Measurements from ENCODE around the gene UBE2V1.

GRCh38 chr20:50098259-50098658, 14.7 kb downstream of the UBE2V1 start:
- TF ChIP-seq YY1 (IDR thresholded peaks at IDR 0.05; ENCODE audit: insufficient read depth, insufficient read length) (no peak), SUZ12 (IDR thresholded peaks at IDR 0.05; ENCODE audit: extremely low read depth, insufficient read depth, insufficient read length) (no peak)

Measured in NT2/D1 (cell line).